ENCODE data around the gene BMERB1. TPM values are rescaled to one million over a fixed set of nuclear protein-coding genes. Genes with fewer than 3 reads are reported as not detected.
"Not testable (repeated sequence)": the region's sequence is repeated elsewhere in the genome, so short reads cannot be mapped to it uniquely, and the experiment has no call there.

BMERB1 gene
- total RNA-seq, 1 donor from 2014 or later: 20.1 TPM

- H3K79me2 ChIP-seq (ENCODE audit: insufficient read depth, low read length); FAIRE-seq; H3K9me3 ChIP-seq (ENCODE audit: insufficient read depth, low read depth, low read length); H3K36me3 ChIP-seq (ENCODE audit: insufficient read depth, low read length); H3K27me3 Mint-ChIP-seq (ENCODE audit: low read depth, unreplicated experiment); H3K27ac Mint-ChIP-seq (ENCODE audit: unreplicated experiment); H3K4me1 Mint-ChIP-seq (ENCODE audit: low read depth, unreplicated experiment); DNase-seq (ENCODE audit: low read depth); H3K27me3 ChIP-seq (ENCODE audit: insufficient read depth, low read length); H3K4me2 ChIP-seq (ENCODE audit: low read length); H3K4me3 ChIP-seq (ENCODE audit: insufficient read depth, low read depth, low read length); H3K9ac ChIP-seq (ENCODE audit: low read length); H3K4me1 ChIP-seq (ENCODE audit: insufficient read depth, low read length); H3K9me3 Mint-ChIP-seq (ENCODE audit: unreplicated experiment); H3K27ac ChIP-seq (ENCODE audit: low read depth, low read length); H2AFZ ChIP-seq (ENCODE audit: low read depth, low read length); H3K36me3 Mint-ChIP-seq (ENCODE audit: low read depth, unreplicated experiment); H3K4me3 Mint-ChIP-seq (ENCODE audit: unreplicated experiment): not testable (repeated sequence)
- peaks cover 49% of the 10 kb centered on the region for H4K20me1 ChIP-seq (ENCODE audit: insufficient read depth, low read length)
These were observed 20.5 kb downstream of the BMERB1 start for GRCh38 chr16:15454933-15455332.

GRCh38 chr16:15457400-15457799 is 23.0 kb downstream of the BMERB1 start:
- no peak overlapping the region for H3K9ac ChIP-seq (ENCODE audit: low read length)
- H2AFZ ChIP-seq (ENCODE audit: low read depth, low read length): no peak overlapping the region
- H3K4me2 ChIP-seq (ENCODE audit: low read length): no peak overlapping the region
- peaks cover 14% of the 10 kb centered on the region for H3K79me2 ChIP-seq (ENCODE audit: insufficient read depth, low read length)
- H3K4me1 ChIP-seq (ENCODE audit: insufficient read depth, low read length): peaks cover 4% of the 10 kb centered on the region
- H3K27ac ChIP-seq (ENCODE audit: low read depth, low read length): no peak overlapping the region
- H3K9me3 ChIP-seq (ENCODE audit: insufficient read depth, low read depth, low read length): no peaks in the 10 kb centered on the region
- DNase-seq (ENCODE audit: low read depth) (no peak), FAIRE-seq (no peak)
- Mint-ChIP-seq H3K9me3 (ENCODE audit: unreplicated experiment) (no peaks in the 10 kb centered on the region), H3K4me3 (ENCODE audit: unreplicated experiment) (no peak overlapping the region), H3K4me1 (ENCODE audit: low read depth, unreplicated experiment) (peaks cover 16% of the 10 kb centered on the region), H3K36me3 (ENCODE audit: low read depth, unreplicated experiment) (no peaks in the 10 kb centered on the region), H3K27ac (ENCODE audit: unreplicated experiment) (no peak overlapping the region), H3K27me3 (ENCODE audit: low read depth, unreplicated experiment) (no peaks in the 10 kb centered on the region)
- H3K4me3 ChIP-seq (ENCODE audit: insufficient read depth, low read depth, low read length): no peak overlapping the region
- peaks cover 63% of the 10 kb centered on the region for H4K20me1 ChIP-seq (ENCODE audit: insufficient read depth, low read length)
- H3K36me3 ChIP-seq (ENCODE audit: insufficient read depth, low read length): no peaks in the 10 kb centered on the region
- H3K27me3 ChIP-seq (ENCODE audit: insufficient read depth, low read length): no peaks in the 10 kb centered on the region
- TF ChIP-seq EZH2 (IDR thresholded peaks at IDR 0.05; ENCODE audit: insufficient read depth, low read length) (no peak), CTCF (IDR thresholded peaks at IDR 0.05; ENCODE audit: insufficient read depth, low read depth, low read length) (no peak)

- Histone ChIP-seq H3K27me3 (ENCODE audit: insufficient read depth, low read length) (no peaks in the 10 kb centered on the region), H3K4me1 (ENCODE audit: insufficient read depth, low read length) (peaks cover 7% of the 10 kb centered on the region), H3K79me2 (ENCODE audit: insufficient read depth, low read length) (peaks cover 18% of the 10 kb centered on the region), H3K36me3 (ENCODE audit: insufficient read depth, low read length) (no peaks in the 10 kb centered on the region), H2AFZ (ENCODE audit: low read depth, low read length) (no peak overlapping the region), H3K9me3 (ENCODE audit: insufficient read depth, low read depth, low read length) (no peaks in the 10 kb centered on the region), H3K9ac (ENCODE audit: low read length) (no peak overlapping the region), H3K4me2 (ENCODE audit: low read length) (no peak overlapping the region), H3K27ac (ENCODE audit: low read depth, low read length) (no peak overlapping the region), H4K20me1 (ENCODE audit: insufficient read depth, low read length) (peaks cover 62% of the 10 kb centered on the region), H3K4me3 (ENCODE audit: insufficient read depth, low read depth, low read length) (no peak overlapping the region)
- Mint-ChIP-seq H3K27me3 (ENCODE audit: low read depth, unreplicated experiment) (no peaks in the 10 kb centered on the region), H3K4me1 (ENCODE audit: low read depth, unreplicated experiment) (peaks cover 14% of the 10 kb centered on the region), H3K36me3 (ENCODE audit: low read depth, unreplicated experiment) (no peaks in the 10 kb centered on the region), H3K27ac (ENCODE audit: unreplicated experiment) (no peak overlapping the region), H3K4me3 (ENCODE audit: unreplicated experiment) (no peak overlapping the region), H3K9me3 (ENCODE audit: unreplicated experiment) (no peaks in the 10 kb centered on the region)
- TF ChIP-seq EZH2 (IDR thresholded peaks at IDR 0.05; ENCODE audit: insufficient read depth, low read length) (no peak), CTCF (IDR thresholded peaks at IDR 0.05; ENCODE audit: insufficient read depth, low read depth, low read length) (no peak)
- DNase-seq (ENCODE audit: low read depth) (no peak), FAIRE-seq (no peak)
These were observed 23.6 kb downstream of the BMERB1 start for GRCh38 chr16:15457958-15458357.

All from astrocyte (in vitro differentiated cells and primary cell).